OCI-LY1 (cell line): ENCODE data around the gene PDAP1.

Experiments used
- CTCF ChIP-seq: fragments of 200-600 bp; sonication (generic), shearing (Covaris generic); IDR thresholded peaks from 2 replicates; pipeline ENCODE4 v1.5.1; 2017; ENCODE audit warnings: mild to moderate bottlenecking, antibody characterized with exemption, low read length, moderate library complexity, mixed read lengths
- EZH2 ChIP-seq: fragments of 200-600 bp; sonication (generic), shearing (Covaris generic); IDR thresholded peaks from 2 replicates; pipeline ENCODE4 v1.8.0; 2017; ENCODE audit warnings: borderline replicate concordance, mixed run types, mild to moderate bottlenecking, antibody characterized with exemption, low read length, moderate library complexity, mixed read lengths

- TF ChIP-seq CTCF = no peak
- TF ChIP-seq EZH2 = no peak
Measured at GRCh38 chr7:99381664-99382075, 26.7 kb downstream of the PDAP1 start.
